HEK293 (cell line): Measurements from ENCODE around the gene DMKN.

ENCODE experiments used
- REPIN1 ChIP-seq: fragments of 450-650 bp; formaldehyde crosslinking; IDR thresholded peaks from 2 replicates; pipeline ENCODE4 v1.5.1; 2017; ENCODE audit warnings: missing biosample characterization, missing genetic modification characterization, low read depth
- YY1 ChIP-seq: fragments of 450-650 bp; formaldehyde crosslinking; IDR thresholded peaks from 2 replicates; pipeline ENCODE4 v1.5.1; 2018; ENCODE audit warnings: missing biosample characterization, missing genetic modification characterization
- ZBTB48 ChIP-seq: fragments of 450-650 bp; formaldehyde crosslinking; IDR thresholded peaks from 2 replicates; pipeline ENCODE4 v1.5.1; 2016; ENCODE audit warnings: missing biosample characterization, missing genetic modification characterization
- ZNF133 ChIP-seq: fragments of 450-650 bp; formaldehyde crosslinking; IDR thresholded peaks from 2 replicates; pipeline ENCODE4 v1.5.1; 2016; ENCODE audit warnings: missing biosample characterization, missing genetic modification characterization
- TF ChIP-seq, protein P1 (sequence below): fragments of 450-650 bp; formaldehyde crosslinking; IDR thresholded peaks from 2 replicates; pipeline ENCODE4 v1.5.1; 2016; ENCODE audit warnings: missing biosample characterization, missing genetic modification characterization
- TF ChIP-seq, protein P2 (sequence below): fragments of 450-650 bp; formaldehyde crosslinking; IDR thresholded peaks from 2 replicates; pipeline ENCODE4 v1.5.1; 2016; ENCODE audit warnings: missing biosample characterization, missing genetic modification characterization
- TF ChIP-seq, protein P3 (sequence below): fragments of 450-650 bp; formaldehyde crosslinking; IDR thresholded peaks from 2 replicates; pipeline ENCODE4 v1.5.1; 2016; ENCODE audit warnings: missing biosample characterization, missing genetic modification characterization

GRCh38 chr19:35518313-35518712 is 4.9 kb upstream of the DMKN start:
- TF ChIP-seq, protein P1, sequence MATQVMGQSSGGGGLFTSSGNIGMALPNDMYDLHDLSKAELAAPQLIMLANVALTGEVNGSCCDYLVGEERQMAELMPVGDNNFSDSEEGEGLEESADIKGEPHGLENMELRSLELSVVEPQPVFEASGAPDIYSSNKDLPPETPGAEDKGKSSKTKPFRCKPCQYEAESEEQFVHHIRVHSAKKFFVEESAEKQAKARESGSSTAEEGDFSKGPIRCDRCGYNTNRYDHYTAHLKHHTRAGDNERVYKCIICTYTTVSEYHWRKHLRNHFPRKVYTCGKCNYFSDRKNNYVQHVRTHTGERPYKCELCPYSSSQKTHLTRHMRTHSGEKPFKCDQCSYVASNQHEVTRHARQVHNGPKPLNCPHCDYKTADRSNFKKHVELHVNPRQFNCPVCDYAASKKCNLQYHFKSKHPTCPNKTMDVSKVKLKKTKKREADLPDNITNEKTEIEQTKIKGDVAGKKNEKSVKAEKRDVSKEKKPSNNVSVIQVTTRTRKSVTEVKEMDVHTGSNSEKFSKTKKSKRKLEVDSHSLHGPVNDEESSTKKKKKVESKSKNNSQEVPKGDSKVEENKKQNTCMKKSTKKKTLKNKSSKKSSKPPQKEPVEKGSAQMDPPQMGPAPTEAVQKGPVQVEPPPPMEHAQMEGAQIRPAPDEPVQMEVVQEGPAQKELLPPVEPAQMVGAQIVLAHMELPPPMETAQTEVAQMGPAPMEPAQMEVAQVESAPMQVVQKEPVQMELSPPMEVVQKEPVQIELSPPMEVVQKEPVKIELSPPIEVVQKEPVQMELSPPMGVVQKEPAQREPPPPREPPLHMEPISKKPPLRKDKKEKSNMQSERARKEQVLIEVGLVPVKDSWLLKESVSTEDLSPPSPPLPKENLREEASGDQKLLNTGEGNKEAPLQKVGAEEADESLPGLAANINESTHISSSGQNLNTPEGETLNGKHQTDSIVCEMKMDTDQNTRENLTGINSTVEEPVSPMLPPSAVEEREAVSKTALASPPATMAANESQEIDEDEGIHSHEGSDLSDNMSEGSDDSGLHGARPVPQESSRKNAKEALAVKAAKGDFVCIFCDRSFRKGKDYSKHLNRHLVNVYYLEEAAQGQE (tag by site-specific recombination) = no peak
- TF ChIP-seq, protein P2, sequence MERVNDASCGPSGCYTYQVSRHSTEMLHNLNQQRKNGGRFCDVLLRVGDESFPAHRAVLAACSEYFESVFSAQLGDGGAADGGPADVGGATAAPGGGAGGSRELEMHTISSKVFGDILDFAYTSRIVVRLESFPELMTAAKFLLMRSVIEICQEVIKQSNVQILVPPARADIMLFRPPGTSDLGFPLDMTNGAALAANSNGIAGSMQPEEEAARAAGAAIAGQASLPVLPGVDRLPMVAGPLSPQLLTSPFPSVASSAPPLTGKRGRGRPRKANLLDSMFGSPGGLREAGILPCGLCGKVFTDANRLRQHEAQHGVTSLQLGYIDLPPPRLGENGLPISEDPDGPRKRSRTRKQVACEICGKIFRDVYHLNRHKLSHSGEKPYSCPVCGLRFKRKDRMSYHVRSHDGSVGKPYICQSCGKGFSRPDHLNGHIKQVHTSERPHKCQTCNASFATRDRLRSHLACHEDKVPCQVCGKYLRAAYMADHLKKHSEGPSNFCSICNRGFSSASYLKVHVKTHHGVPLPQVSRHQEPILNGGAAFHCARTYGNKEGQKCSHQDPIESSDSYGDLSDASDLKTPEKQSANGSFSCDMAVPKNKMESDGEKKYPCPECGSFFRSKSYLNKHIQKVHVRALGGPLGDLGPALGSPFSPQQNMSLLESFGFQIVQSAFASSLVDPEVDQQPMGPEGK (tag by site-specific recombination) = no peak
- TF ChIP-seq YY1 (tag by site-specific recombination) (no peak), ZBTB48 (tag by site-specific recombination) (no peak), REPIN1 (tag by site-specific recombination) (no peak), ZNF133 (tag by site-specific recombination) (no peak)
- TF ChIP-seq, protein P3, sequence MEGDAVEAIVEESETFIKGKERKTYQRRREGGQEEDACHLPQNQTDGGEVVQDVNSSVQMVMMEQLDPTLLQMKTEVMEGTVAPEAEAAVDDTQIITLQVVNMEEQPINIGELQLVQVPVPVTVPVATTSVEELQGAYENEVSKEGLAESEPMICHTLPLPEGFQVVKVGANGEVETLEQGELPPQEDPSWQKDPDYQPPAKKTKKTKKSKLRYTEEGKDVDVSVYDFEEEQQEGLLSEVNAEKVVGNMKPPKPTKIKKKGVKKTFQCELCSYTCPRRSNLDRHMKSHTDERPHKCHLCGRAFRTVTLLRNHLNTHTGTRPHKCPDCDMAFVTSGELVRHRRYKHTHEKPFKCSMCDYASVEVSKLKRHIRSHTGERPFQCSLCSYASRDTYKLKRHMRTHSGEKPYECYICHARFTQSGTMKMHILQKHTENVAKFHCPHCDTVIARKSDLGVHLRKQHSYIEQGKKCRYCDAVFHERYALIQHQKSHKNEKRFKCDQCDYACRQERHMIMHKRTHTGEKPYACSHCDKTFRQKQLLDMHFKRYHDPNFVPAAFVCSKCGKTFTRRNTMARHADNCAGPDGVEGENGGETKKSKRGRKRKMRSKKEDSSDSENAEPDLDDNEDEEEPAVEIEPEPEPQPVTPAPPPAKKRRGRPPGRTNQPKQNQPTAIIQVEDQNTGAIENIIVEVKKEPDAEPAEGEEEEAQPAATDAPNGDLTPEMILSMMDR (tag by site-specific recombination) = no peak
